Measurements from ENCODE around the gene TRNT1. TPM values are rescaled to one million over a fixed set of nuclear protein-coding genes. Genes with fewer than 3 reads are reported as not detected.
A peak's percentile ranks its signal among the peaks of the same experiment; 100 is the strongest.

TRNT1 gene
- total and polyA plus RNA-seq, 11 donors = 5.4 to 14.7 (median 11.1) TPM

DNA sequence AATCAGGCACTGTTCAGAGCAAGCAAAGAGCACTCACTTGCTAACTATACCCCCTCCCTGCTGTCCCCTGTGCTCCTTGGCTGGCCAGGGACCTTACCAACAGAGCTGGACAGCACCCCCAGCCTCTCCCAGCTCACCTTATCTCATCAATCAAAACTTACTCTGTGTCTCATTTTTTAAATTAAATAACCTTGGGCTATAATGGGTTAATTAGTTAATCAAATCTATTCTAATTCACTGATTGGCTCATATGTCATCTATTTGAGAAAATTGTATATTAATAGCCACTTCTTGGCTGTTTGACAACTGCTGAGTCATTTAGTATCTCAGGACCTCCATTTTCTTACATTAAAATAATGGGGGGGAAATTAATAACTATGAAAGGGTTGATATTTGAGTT is 39.5 kb upstream of the TRNT1 start:
- Histone ChIP-seq H3K4me1 (no peaks in the 10 kb centered on the region), H3K4me3 (no peak overlapping the region), H3K36me3 (no peaks in the 10 kb centered on the region), H3K27me3 (peaks cover 0 to 4% (median 0%) of the 10 kb centered on the region in 9 donors), H3K27ac (no peak overlapping the region), H3K9me3 (no peaks in the 10 kb centered on the region)
- intact Hi-C loops (cut with DNase I) = no loop called here
- TF ChIP-seq, protein P1, sequence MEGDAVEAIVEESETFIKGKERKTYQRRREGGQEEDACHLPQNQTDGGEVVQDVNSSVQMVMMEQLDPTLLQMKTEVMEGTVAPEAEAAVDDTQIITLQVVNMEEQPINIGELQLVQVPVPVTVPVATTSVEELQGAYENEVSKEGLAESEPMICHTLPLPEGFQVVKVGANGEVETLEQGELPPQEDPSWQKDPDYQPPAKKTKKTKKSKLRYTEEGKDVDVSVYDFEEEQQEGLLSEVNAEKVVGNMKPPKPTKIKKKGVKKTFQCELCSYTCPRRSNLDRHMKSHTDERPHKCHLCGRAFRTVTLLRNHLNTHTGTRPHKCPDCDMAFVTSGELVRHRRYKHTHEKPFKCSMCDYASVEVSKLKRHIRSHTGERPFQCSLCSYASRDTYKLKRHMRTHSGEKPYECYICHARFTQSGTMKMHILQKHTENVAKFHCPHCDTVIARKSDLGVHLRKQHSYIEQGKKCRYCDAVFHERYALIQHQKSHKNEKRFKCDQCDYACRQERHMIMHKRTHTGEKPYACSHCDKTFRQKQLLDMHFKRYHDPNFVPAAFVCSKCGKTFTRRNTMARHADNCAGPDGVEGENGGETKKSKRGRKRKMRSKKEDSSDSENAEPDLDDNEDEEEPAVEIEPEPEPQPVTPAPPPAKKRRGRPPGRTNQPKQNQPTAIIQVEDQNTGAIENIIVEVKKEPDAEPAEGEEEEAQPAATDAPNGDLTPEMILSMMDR (IDR thresholded peaks at IDR 0.05) = no peak
- TF ChIP-seq POLR2A (IDR thresholded peaks at IDR 0.05) = no peak
- ATAC-seq (no peak), DNase-seq (no peak)

DNA sequence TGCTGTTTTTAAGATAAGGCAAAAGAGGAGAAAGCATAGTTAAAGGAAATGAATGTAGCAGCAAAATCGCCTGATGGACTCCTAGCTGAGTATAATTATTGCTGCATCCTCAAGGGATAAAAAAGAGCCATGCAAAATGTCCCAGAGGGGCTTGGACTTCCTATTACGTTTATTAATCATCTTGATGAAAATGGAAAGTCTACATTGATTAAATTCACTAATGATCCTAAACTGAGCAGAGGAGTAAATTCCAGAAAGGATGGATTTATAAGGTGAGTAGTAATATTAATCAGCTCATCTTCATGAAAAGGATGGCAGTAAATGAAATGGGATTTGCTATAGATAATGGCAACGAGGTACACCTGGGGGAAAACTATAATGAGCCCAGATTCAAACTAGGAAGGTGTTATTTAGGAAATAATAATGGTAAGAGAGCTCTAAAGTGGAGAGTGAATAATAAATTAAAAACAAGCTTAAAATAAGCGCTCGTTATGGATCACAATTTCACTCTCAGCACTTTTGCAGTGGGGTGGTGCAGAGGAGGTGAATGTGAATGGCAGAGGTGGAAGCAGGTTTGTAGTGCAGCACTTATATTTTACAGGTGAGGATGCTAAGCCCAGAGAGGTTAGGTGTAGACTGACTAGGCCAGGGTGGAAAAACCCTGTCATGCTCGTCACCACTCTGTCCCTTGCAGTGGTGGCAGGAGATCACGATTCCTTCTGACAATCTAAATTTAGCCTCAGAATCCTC is 38.8 kb upstream of the TRNT1 start:
- no peak overlapping the region for H3K27ac ChIP-seq
- H3K9me3 ChIP-seq = no peaks in the 10 kb centered on the region
- no peaks in the 10 kb centered on the region for H3K36me3 ChIP-seq
- TF ChIP-seq POLR2A (IDR thresholded peaks at IDR 0.05) = no peak
- TF ChIP-seq, protein P1 (IDR thresholded peaks at IDR 0.05) = no peak
- peak in 1 of 4 donors; percentile 29 for ATAC-seq
- H3K27me3 ChIP-seq = no peaks in the 10 kb centered on the region
- intact Hi-C loops (cut with DNase I) = no loop called here
- DNase-seq = no peak
- WGBS, 4 donors = 52 to 64% (median 55%) methylated on average over 7 of the region's 7 CpGs
- H3K4me1 ChIP-seq = no peaks in the 10 kb centered on the region
- H3K4me3 ChIP-seq = no peak overlapping the region

DNA sequence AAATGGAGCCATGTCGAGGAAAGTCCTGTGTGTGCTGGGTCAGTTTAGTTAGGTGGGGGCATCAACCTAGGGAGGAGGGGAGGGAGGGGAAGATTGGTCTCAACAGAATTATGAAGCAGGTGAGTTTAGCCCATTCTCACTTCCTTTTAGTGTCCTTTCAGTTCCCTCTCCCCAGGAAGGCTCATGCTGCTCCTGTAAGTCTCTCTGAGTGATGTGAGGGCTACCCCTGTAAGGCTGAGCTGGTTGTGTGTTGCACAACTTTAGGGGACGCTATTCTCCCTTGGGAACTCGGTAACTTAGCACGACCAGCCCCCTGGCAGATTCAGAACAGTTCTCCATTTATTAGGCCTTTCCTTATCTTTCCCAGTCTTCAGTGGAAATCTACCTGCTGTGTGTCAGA is 37.7 kb upstream of the TRNT1 start:
- WGBS, 4 donors = 66 to 77% (median 76%) methylated on average over 4 of the region's 4 CpGs
- no peak for ATAC-seq
- Histone ChIP-seq H3K4me1 (no peaks in the 10 kb centered on the region), H3K36me3 (no peaks in the 10 kb centered on the region), H3K9me3 (no peaks in the 10 kb centered on the region), H3K4me3 (no peak overlapping the region), H3K27me3 (no peaks in the 10 kb centered on the region), H3K27ac (no peak overlapping the region)
- no peak for TF ChIP-seq POLR2A (IDR thresholded peaks at IDR 0.05)
- TF ChIP-seq, protein P1 (IDR thresholded peaks at IDR 0.05) = no peak
- intact Hi-C loops (cut with DNase I) = no loop called here
- DNase-seq = no peak

DNA sequence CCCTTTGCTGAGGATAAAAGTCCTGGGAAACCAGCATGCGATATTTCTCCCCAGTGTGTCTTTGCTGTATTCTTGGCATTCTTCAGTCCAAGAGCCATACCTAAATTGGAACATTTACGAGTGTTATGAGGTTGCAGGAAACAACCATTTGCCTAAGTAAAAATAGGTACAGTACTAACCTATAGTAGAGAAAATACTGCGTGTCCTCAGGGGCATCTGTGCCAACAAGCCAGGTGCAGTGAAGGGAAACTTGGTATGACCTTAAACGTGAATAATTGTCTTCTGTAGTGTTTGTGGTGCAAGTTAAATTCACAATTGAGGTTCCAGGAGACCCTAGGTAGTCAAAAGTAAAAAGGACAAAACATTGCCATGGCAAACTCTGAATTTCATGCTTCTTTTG is 28.8 kb upstream of the TRNT1 start:
- Histone ChIP-seq H3K4me1 (no peaks in the 10 kb centered on the region), H3K9me3 (no peaks in the 10 kb centered on the region), H3K27me3 (peaks cover 0 to 6% (median 0%) of the 10 kb centered on the region in 9 donors), H3K4me3 (no peak overlapping the region), H3K27ac (no peak overlapping the region), H3K36me3 (no peaks in the 10 kb centered on the region)
- DNase-seq (no peak), ATAC-seq (no peak)
- TF ChIP-seq POLR2A (IDR thresholded peaks at IDR 0.05) = no peak
- 70 to 73% (median 72%) methylated on average over 4 of the region's 4 CpGs for WGBS, 4 donors
- intact Hi-C loops (cut with DNase I) = no loop called here

Measured in heart left ventricle (tissue), 16 donors.